GM19397 (cell line): ENCODE measurements around the gene GRIK3.
"Not testable (repeated sequence)": the region's sequence is repeated elsewhere in the genome, so short reads cannot be mapped to it uniquely, and the experiment has no call there.

Source experiments
- ATAC-seq: cut with Tn5 transposase; IDR thresholded peaks from one replicate; pipeline ENCODE4 v1.9.1; 2021; ENCODE audit warnings: mild to moderate bottlenecking, moderate library complexity; ENCODE audit not compliant: unreplicated experiment

GRIK3 gene

DNA sequence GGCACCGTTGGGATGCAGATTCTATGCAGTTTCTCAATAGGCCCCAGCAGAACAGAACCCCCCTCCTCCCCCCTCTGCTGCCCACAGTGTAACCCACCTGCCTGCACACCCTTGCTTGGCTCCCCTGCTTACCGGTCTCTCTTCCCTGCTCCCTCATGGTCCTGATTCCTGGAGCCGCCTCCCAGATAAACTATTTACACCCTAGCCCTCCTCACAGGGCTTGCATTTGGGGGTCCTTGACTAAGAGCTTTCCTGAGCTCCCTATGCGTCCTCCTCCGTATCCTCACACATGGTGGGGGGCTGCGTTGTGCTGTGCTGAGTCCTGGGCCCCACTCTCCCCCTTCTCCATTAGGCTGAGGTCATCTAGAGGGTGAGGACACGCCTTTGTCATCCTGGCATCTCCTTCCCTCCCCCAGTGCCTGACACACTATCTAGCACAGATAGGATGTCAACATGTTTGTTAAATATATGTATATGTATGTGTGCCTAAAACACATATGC lies 121.9 kb downstream of the GRIK3 start:
- no peak for ATAC-seq

DNA sequence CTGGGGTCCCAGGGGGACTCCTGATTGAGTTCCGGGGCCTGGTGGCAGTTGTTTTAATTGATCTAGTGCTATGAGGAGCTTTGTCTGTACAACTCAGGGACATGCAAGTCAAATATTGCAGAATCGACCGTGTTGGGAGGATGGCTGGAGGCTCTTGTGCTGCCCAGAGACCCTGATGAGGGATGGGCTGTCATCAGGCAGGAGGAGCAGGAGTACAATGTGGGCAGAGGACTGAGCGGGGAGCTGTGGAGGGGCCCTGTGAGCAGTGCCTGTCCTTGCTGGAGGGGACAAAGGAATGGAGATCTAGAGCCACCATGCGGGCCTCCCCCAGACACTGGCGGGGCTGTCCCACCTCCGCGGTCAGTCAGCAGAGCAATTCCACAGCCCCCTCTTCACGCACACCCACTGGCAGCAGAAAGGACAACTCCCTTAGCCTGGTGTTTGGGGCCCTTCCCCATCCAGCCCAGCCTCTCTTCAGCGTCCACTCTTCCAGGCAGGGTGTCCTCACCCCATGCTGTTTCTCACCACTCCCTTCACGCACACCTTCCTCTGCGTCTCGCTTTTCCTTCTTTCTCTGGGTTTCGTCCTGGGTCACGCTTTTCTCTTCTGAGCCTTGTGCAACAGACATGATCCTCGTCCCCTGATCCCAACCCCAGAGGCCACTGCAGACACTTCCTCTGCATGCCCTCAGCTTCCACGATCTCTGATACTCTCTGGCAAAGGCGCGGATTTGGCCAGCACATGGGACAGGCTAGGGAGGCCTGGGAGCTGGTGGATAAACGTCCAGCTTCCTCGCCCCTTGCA lies 122.6 kb downstream of the GRIK3 start:
- ATAC-seq = no peak

DNA sequence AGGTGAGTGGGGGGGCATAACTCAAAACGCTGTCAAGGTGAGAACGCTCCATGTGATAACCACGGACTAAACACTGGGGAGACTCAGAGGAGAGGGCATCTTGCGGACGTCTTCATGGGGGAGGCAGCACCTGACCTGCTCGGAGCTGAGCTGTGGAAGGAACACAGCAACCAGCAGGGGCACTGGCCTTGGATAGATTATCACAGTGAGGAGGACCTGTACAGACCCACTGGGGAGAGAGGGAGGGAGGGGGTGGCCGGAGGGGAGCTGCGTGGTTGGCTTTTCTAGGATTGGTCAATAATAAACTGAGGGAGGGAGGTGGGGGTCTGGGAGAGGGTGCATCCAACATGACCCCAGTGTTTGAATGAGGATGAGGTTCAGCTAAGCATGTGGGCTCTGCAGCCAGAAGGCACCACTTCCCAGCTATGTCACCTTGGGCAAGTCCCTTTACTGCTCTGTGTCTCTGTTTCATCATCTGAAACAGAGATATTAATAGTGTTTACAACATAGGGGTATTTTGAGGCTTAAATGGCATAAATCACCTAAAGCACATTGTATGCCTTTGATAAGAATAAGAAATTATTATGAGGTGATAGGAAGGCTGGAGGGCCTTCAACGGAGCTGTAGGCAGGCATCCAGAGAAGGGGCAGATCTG lies 123.3 kb downstream of the GRIK3 start:
- no peak for ATAC-seq

DNA sequence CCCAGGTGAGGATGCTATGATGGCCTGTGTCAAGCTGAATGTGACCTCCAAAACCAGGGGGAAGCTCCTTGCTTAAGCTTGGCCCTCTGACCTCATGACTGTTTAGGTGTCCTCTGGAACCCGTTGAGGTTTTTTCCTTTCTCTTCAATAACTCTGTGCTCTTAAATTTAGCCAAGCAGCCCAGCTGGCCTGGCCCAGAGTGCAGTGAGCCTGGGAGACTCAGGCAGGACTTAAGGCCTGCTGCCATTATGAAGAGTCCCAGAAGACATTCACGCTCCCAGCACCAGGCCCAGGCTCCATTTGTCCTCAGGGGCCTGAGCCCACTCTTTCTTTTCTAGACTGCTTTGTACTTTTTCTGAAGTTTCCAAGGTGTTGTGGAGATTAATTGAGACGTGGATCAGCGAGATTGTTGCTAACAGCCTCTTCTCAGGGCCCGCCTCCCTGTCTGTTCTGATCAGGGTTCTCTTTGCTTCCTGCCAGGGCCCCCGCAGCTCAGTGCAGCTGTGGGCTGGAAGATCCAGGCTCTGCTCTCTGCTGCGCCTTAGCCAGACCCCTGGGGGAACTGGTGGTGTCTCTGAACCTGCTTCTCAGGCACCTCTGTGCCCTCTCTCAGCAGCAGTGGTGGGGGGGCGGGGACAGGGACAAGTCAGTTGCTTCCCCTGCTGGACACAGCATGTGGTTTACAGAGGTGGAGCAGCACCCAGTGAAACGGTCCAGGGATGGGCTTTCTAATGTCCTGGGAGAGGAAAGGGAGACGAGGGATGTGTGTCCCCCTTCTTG lies 124.2 kb downstream of the GRIK3 start:
- ATAC-seq = no peak

DNA sequence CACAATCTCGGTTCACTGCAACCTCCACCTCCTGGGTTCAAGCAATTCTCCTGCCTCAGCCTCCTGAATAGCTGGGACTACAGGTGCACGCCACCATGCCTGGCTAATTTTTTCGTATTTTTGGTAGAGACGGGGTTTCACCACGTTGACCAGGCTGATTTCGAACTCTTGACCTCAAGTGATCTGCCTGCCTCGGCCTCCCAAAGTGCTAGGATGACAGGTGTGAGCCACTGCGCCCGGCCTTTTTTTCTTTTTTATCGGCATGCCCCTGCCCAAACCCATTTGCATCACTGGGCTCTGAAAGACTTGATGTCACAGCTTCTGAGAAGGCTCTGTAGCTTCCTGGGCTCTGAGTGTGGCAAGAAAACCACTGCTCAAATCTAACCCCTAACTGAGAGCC lies 125.0 kb downstream of the GRIK3 start:
- ATAC-seq = not testable (repeated sequence)

DNA sequence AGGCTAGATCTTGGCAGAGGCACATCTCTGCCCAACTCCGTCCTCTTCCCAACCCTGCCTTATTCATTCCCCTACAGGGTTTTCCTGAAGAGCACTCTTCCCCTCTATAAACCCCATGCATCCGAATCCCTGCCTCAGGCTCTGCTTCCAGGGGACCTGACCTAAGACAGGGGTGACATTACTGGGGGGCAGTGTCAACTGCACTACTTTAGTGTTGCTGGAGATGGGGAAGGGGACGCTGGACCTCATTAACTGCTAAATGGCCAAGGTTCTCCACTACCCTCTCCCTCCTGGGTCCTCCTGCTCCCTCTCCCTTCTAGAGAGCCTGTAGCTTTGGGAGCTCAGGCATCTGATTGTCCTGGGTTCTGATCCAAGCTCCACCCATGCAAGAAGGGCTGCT lies 126.2 kb downstream of the GRIK3 start:
- ATAC-seq = no peak

DNA sequence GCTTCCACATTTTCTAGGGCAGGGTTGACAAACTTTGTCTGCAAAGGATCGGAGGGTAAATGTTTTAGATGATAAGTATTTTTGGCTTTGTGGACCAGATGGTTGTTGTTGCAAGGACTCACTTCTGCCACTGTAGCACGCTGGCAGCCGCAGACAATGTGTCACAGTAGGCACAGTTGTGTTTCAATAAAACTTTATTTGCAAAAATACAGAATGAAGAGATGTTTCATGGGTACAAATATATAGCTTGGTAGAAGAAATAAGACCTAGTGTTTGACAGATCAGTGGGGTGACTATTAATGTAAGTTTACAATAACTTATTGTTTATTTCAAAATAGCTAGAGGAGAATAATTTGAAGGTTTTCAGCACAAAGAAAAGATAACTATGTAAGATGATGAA lies 127.8 kb downstream of the GRIK3 start:
- no peak for ATAC-seq

DNA sequence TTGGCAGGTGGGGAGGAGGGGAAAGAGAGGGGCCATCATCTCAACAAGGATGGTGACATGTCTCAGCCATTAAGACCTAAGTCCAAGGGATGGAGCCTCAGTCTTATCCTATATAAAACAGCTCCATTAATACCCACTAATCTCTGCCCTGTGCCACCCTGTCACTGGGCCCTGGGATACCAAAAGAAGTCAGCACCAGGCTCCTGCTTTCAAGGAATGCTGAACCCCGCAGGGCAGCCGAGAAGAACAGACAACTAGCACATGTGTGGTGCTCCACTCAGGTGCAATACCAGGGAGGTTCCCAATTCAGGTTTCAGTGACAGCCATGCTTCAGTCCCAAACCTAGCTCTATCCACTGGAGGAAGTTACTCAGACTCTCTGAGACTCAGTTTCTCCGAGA lies 128.4 kb downstream of the GRIK3 start:
- ATAC-seq = no peak

DNA sequence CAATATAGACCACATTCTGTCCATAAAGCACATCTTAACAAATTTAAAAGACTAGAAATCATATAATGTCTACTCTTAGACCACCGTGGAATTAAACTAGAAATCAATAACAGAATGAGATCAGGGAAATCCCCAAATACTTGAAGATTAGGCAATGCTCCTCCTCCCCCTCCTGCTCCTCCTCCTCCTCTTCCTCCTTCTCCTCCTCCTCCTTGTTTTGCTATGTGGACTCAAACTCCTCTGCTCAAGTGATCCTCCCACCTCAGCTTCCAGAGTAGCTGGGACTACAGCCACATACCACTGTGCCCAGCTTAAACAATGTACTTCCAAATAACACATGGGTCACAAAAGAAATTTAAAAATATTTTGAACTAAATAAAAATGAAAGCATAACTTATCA lies 134.2 kb downstream of the GRIK3 start:
- ATAC-seq = no peak

DNA sequence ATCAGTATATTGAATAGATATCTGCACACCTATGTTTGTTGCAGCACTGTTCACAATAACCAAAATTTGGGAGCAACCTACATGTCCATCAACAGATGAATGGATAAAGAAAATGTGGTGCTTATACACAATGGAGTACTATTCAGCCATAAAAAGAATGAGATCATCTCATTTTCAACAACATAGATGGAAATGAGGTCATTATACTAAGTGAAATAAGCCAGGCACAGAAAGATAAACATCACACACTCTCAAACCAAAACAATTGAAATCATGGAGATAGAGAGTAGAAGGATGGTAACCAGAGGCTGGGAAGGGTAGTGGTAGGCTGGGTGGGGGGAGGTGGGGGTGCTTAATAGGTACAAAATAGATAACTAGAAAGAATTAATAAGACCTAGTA lies 136.5 kb downstream of the GRIK3 start:
- not testable (repeated sequence) for ATAC-seq

DNA sequence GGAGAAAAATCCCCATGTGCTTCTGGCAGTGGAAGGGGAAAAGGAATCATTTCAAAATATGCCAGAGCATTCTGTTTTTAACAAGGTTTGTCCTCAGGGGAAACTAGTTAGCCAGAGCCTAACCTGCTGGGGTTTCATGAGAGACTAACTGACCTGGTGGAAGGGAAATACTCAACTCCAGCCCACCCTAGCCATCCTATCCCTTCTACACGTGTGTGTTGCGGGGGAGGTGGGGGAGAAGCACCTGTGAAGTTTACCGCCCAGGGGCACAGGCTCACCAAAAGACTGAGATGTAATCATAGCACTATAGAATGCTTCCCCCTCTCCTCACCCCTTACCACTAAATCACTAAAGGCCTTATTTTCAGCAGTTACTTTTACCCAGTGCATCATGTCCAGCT lies 139.5 kb downstream of the GRIK3 start:
- ATAC-seq = no peak

DNA sequence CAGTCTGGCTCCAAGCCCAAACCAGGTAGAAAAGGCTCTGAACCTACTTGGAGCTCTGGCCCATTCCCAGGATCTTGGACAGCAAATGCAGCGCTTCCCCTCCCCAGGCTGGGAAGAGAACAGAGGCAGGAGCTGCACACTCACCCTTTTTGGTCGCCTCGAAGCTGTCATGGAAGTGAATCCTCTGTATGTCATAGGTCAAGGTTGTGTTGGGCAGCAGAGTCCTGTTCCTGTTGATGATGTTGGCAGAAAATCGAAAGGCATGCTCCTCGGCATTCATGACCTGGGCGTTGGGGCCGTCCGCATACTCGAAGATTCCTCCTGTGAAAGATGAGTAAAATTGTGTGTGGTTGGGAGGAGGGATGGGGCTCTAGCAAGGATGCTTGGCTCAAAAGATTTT lies 143.5 kb downstream of the GRIK3 start:
- no peak for ATAC-seq

DNA sequence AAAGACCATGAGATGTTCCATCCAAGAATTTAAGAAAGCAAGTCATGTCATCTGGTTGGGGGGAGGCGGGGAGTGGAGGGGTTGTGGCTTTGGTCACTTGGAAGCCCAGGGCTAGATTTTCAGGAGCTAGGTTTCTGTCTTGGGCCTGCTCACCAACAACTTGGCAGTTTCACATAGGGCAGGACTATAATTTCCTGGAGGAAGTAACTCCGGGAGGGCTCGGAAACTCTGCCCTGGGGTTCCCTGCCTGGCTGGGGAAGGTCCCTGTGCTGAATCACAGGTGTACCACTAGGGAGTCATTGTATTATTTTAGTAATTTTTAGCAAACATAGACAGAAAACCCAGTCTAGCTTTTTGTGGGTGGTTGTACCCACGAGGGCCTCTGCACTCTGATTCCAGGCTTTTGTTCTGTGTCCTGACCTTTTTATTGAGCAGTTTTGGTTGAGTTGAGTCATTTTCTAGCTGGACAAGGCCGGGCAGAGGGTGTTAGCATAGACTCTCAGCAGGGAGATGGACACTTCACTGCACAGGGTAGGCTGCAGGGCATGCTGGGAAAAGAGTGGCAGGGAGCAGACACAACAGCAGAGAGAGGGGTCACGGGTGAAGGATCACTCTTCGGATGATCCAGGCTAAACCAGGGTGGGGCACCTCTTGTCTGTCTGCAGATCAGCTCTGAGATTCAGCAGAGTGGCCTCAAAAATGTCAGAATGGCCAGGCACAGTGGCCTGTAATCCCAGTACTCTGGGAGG lies 144.7 kb downstream of the GRIK3 start:
- ATAC-seq = no peak

DNA sequence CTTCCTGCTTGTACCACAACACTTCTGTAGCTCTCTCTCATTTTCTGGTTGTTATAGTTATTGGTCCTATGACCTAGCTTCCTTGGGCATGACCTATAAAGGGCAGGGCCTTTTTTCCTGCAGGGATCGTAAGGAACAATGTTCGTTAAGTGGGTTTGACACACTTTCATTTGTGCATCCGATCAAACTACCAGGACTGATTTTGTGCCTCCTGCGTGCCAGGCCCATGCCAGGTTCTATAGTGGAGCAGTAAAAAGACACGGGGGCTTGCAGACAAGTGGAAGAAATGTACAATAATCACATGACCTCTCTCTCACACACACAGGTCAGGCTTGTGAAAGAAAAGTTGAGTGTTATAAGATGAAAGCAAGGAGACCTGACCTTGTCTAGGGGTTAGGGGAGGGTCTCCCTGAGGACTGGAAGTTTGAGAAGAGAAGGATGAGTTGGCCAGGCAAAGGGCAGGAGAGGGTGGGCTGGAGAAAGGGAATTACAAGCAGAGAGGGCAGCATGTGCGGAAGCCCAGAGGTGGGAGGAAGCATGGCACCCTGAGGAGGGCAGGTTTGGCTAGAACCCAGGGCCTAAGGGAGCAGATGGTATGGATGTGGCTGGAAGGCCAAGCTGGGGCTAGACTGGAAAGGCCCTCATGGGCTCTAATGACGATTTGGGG lies 145.4 kb downstream of the GRIK3 start:
- ATAC-seq = no peak

DNA sequence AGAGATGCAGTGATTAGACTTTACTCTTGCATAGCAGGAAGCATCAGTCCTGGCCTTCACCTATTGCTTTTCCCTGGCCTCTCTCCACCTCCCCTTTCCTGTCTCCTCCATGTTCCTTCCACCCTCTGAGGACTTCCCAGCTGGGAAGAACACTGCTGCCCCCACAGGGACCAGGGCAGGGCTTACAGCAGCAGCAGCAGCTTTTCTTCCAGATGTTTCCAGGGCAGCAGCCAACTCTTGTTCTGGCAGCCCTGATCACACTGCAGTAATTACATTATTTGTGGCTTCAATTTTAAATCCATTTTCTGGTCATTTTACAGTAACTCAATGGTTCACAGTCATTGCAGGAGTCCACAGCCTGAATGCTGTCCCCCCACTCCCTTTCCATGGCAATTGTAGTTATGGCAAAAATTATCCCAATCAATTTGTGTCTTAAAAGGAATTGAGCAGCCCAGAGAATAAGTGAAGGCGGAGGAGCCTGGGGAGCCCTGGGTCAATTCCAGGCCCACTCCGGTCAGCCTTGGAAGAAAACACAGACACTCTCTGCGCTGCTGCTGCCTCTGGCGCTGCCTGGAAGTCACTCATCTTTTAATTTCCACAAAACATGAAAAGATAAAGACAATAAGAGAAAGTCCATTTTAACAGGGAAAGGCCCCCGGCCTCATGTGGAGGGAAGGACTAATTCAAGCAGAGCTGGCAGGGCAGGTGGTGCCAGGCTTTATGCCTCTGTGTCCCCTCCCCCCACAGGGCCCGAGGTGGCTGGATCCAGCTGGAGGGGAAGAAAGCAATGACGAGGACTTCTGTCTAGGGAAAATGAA lies 148.6 kb downstream of the GRIK3 start:
- no peak for ATAC-seq

DNA sequence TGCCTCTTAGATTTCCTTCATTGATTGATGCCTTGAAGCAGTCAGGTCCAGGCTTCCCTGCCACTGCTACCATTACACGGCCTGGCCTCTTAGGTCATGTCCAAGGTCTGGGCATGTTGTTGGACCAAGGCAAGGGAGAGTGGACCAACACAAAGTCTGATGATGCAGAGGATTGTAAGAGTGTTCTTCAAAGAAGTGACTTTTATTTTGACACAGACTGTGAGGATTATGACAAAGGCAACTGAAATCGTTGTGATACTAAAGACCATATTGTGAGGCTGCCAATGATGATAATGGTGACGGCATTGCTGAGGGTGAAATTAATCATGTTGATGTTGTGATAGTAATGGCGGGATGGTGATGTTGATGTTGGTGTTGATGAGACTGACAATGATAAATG lies 149.5 kb downstream of the GRIK3 start:
- no peak for ATAC-seq

DNA sequence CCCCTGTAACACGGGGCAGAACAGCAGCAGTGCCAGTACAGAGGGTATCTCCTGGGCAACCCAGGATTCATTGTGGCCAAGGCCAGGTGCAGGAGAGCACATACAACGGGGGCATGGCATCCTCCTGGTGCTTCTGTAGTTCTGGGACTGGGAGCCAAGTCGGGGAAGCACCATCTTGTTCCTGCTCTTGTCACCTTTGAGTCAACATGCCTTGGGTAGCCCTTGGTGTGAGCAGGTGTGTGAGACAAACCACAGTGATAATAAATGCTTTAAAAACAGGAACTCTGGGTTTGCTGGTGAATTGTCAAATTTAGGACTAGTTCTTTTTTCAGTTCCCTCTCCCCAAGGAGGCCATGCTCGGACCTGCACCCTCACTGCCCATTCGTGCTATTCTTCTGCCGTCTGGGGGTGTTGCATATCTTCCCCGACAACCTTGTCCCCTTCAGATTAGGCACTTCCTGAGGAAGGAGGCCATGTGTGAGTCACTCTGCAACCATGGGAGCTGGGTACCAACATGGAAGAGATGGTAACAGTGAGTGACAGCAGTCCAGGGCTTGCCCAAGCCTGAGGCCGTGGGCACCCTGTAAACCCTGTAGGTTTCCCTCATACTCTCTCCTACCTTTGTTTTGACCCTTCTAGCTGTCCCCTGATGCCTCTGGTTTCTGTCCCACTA lies 150.2 kb downstream of the GRIK3 start:
- ATAC-seq = no peak

DNA sequence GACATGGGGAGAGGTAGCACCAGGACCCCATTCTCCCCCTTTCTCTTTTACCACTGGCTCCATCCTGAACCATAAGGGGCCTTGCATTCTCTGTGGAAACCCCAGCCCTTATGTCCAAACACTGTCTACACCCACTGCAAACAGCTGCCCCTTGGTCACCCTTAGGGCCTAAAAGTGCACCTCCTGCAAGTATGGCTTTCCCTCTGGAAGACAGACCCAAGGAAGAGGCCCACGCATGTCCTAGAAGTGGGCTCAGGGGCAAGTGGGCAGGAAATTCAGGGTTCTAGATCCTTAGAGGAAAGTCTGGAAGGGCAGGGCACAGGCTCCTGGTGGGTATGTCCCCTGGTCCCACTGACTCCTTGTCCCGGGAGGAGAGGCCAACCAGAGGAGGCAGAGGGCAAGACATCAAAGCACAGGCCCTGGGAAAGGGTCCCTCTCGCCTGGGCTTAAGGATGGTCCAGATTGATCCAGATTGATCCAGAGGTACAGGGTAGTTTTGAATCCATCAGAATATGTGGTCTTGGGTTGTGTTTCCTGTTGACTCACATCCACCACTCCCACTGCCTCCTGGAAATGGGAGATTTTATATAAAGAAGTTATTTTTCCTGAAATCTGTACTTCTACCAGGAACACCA lies 150.9 kb downstream of the GRIK3 start:
- ATAC-seq = no peak
